Mesenteric fat pad (tissue), 1 donor: ENCODE data around the gene PRAMEF25. TPM values are rescaled to one million over a fixed set of nuclear protein-coding genes. Genes with fewer than 3 reads are reported as not detected.
"Not testable (repeated sequence)": the region's sequence is repeated elsewhere in the genome, so short reads cannot be mapped to it uniquely, and the experiment has no call there.

Source experiments
- DNase-seq: peaks from one replicate; pipeline ENCODE4 v3.0.0-alpha.2; 2020; ENCODE audit warnings: low spot score
- long read RNA-seq: library from polyadenylated mRNA; unstranded; transcript quantifications from one replicate; pipeline ENCODE4 v2.0.0, GENCODE V29; 2020
- total RNA-seq: library from RNA; stranded (reverse); fragmentation: NEBNext Ultra II Directional; extraction: Animal tissue kit (Norgen Biotek cat#: 25700); gene quantifications from one replicate; pipeline ENCODE4 v1.2.1, GENCODE V29; 2021
- donor health status: DM: yes; HTN: yes; CAD: no.

The PRAMEF25 gene
- total RNA-seq: not detected
- long read RNA-seq: 0 reads

DNA sequence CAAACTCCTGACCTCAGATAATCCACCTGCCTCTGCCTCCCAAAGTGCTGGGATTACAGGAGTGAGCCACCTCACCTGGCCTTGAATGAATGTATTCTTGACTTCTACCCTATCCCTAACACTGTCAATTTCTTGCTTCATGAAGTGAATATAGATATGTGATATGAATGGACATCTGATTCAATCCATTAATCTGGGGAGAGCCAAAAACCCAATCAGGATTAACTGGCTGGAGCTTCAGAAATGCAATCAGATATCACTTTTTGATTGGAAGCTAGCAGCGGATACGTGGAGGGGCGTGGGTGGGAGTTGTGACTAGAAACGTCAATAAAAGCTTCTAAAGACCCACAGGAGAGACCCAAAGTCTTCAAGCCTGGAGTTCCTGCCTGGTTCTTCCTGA lies at the start of gene PRAMEF25:
Gene PRAMEF25 (plus strand): TSS at position 301 of the 400 bp plus-strand sequence. CDS start 2,920 bp downstream, outside the sequence.
- DNase-seq: not testable (repeated sequence)

DNA sequence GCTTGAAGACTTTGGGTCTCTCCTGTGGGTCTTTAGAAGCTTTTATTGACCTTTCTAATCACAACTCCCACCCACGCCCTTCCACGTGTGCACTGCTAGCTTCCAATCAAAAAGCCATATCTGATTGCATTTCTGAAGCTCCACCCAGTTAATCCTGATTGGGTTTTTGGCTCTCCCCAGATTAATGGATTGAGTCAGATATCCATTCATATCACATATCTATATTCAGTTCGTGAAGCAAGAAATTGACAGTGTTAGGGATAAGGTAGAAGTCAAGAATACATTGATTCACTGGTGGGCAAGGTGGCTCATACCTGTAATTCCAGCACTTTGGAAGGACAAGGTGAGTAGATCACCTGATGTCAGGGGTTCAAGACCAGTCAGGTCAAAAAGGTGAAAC lies 14.1 kb upstream of the PRAMEF25 start, which contains the start of gene PRAMEF27:
Gene PRAMEF27 (minus strand): TSS at position 101 of the 400 bp plus-strand sequence. CDS start 2,916 bp downstream, outside the sequence.
- DNase-seq: not testable (repeated sequence)

DNA sequence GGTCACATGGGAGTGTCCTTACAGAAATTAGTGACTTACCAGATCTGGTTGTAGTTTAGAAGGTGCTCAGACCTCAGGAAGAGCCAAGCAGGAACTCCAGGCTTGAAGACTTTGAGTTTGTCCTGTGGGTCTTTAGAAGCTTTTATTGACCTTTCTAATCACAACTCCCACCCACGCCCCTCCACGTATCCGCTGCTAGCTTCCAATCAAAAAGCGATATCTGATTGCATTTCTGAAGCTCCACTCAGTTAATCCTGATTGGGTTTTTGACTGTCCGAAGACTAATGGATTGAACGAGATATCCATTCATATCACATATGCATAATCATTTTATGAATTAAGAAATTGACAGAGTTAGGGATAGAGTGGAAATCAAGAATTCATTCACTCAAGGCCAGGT lies 46.2 kb downstream of the PRAMEF25 start, which contains the start of gene HNRNPCL2:
Gene HNRNPCL2 (minus strand): TSS at position 101 of the 400 bp plus-strand sequence. CDS start 454 bp downstream, outside the sequence.
- DNase-seq: not testable (repeated sequence)

Other genes with a start within 250 kb of the PRAMEF25 start
- not detected for gene PRAMEF11, start 239.4 kb upstream of the PRAMEF25 start, total RNA-seq
- gene HNRNPCL1, start 222.1 kb upstream of the PRAMEF25 start, total RNA-seq: not detected
- not detected for gene PRAMEF2, start 213.7 kb upstream of the PRAMEF25 start, total RNA-seq
- gene PRAMEF4, start 184.6 kb upstream of the PRAMEF25 start, total RNA-seq: not detected
- not detected for gene PRAMEF10, start 172.5 kb upstream of the PRAMEF25 start, total RNA-seq
- gene PRAMEF7, start 154.2 kb upstream of the PRAMEF25 start, total RNA-seq: not detected
- not detected for gene PRAMEF6, start 123.2 kb upstream of the PRAMEF25 start, total RNA-seq
- gene PRAMEF27, start 14.2 kb upstream of the PRAMEF25 start, total RNA-seq: not detected
- gene HNRNPCL3, start 10.0 kb upstream of the PRAMEF25 start, total RNA-seq: not detected
- gene HNRNPCL2, start 46.1 kb downstream of the PRAMEF25 start, total RNA-seq: not detected
- gene PRAMEF26, start 85.2 kb downstream of the PRAMEF25 start, total RNA-seq: not detected
- not detected for gene HNRNPCL4, start 94.9 kb downstream of the PRAMEF25 start, total RNA-seq
- gene PRAMEF9, start 101.1 kb downstream of the PRAMEF25 start, total RNA-seq: not detected
- gene PRAMEF13, start 130.6 kb downstream of the PRAMEF25 start, total RNA-seq: not detected
- not detected for gene PRAMEF18, start 155.4 kb downstream of the PRAMEF25 start, total RNA-seq
- gene PRAMEF5, start 183.4 kb downstream of the PRAMEF25 start, total RNA-seq: not detected
- not detected for gene PRAMEF8, start 214.4 kb downstream of the PRAMEF25 start, total RNA-seq
- gene PRAMEF33, start 232.8 kb downstream of the PRAMEF25 start, total RNA-seq: not detected
- not detected for gene PRAMEF15, start 244.8 kb downstream of the PRAMEF25 start, total RNA-seq